Measurements from ENCODE around the gene MTSS2.

Gene MTSS2

GRCh38 chr16:70685938-70686375, at the start of gene MTSS2:
TSS of gene MTSS2 (minus strand) at chr16:70686053. CDS start at chr16:70685791, 262 bp downstream.
- DNase-seq (ENCODE audit: low spot score), result peak; percentile 72

GRCh38 chr16:70735141-70735979, 49.5 kb upstream of the MTSS2 start:
- no peak for DNase-seq (ENCODE audit: low spot score)
- in situ Hi-C loops (cut with MboI; ENCODE audit: low pct_unique_long_range_greater_than_20kb, low sequenced_read_pairs, unreplicated experiment), result no loop called here
- no peak for TF ChIP-seq CTCF (IDR thresholded peaks at IDR 0.05; ENCODE audit: extremely low read depth, insufficient read depth, missing control alignments)

More at GRCh38 chr16:70685938-70686375, at the start of gene MTSS2:
- TF ChIP-seq CTCF (IDR thresholded peaks at IDR 0.05; ENCODE audit: extremely low read depth, insufficient read depth, missing control alignments), result no peak
- in situ Hi-C loops (cut with MboI; ENCODE audit: low pct_unique_long_range_greater_than_20kb, low sequenced_read_pairs, unreplicated experiment), result loop anchor here (10.0 kb wide), 1 partner anchor 79 kb away; no protein-coding TSS in a partner anchor

- in situ Hi-C loops (cut with MboI; ENCODE audit: low pct_unique_long_range_greater_than_20kb, low sequenced_read_pairs, unreplicated experiment), result no loop called here
- DNase-seq (ENCODE audit: low spot score), result no peak
- no peak for TF ChIP-seq CTCF (IDR thresholded peaks at IDR 0.05; ENCODE audit: extremely low read depth, insufficient read depth, missing control alignments)
Measured at GRCh38 chr16:70734522-70735095, 48.8 kb upstream of the MTSS2 start.

DNA sequence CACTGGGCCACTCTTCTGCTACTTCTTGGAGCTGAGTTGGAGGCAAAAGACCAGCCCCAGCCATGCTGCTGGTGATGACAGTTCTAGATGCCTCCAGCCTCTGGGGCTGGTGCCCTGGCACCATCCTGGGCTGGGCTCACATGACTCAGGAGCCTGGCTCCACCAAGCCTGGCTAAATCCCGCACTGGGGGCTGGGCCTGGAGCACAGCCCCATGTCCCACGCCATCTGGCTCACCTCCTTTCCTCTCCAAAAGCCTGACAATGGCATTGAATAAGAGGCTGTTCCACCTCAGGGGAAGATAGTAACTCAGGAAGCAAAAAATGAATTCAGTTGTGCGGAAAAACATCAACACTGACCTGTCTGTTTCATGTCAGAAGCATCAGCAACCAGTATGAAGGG, 45.1 kb upstream of the MTSS2 start:
- in situ Hi-C loops (cut with MboI; ENCODE audit: low pct_unique_long_range_greater_than_20kb, low sequenced_read_pairs, unreplicated experiment), result no loop called here
- TF ChIP-seq CTCF (IDR thresholded peaks at IDR 0.05; ENCODE audit: extremely low read depth, insufficient read depth, missing control alignments), result no peak
- DNase-seq (ENCODE audit: low spot score), result no peak

GRCh38 chr16:70730031-70730430, 44.2 kb upstream of the MTSS2 start:
- DNase-seq (ENCODE audit: low spot score), result no peak
- no peak for TF ChIP-seq CTCF (IDR thresholded peaks at IDR 0.05; ENCODE audit: extremely low read depth, insufficient read depth, missing control alignments)
- in situ Hi-C loops (cut with MboI; ENCODE audit: low pct_unique_long_range_greater_than_20kb, low sequenced_read_pairs, unreplicated experiment), result no loop called here

DNA sequence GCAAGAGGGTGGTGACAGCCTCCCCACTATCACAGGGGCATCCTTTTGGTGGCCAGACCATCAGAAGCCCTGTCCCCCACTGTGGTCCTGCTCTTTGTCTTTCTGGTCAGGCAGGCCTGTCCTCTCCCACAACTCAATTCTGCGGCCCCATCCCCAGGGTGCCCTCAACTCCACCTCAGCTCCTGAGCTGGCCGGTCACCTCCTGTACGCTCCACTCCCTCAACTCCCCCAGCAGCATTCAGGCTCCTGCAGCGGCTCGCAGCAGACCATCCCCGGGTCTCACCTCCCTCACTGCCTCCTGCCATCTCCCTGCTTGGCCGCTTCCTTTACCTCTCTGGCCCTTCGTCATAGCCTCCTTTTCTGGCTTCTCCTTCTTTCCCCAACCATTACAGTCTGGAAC, 43.4 kb upstream of the MTSS2 start:
- DNase-seq (ENCODE audit: low spot score), result no peak
- in situ Hi-C loops (cut with MboI; ENCODE audit: low pct_unique_long_range_greater_than_20kb, low sequenced_read_pairs, unreplicated experiment), result no loop called here
- TF ChIP-seq CTCF (IDR thresholded peaks at IDR 0.05; ENCODE audit: extremely low read depth, insufficient read depth, missing control alignments), result no peak

Measured in GM13977 (cell line).